Neural cell (in vitro differentiated cells): ENCODE results near the gene C17orf75.

Experiments
- CTCF ChIP-seq: fragments of 450-650 bp; IDR thresholded peaks from 2 replicates; pipeline ENCODE4 v1.5.1; 2014; ENCODE audit warnings: antibody characterized with exemption, mild to moderate bottlenecking, moderate library complexity; ENCODE audit not compliant: poor library complexity, severe bottlenecking
- EP300 ChIP-seq: fragments of 450-650 bp; conservative IDR thresholded peaks from 2 replicates; pipeline ENCODE4 v1.6.1; 2014; ENCODE audit warnings: antibody characterized with exemption, mild to moderate bottlenecking, moderate library complexity; ENCODE audit not compliant: poor library complexity, severe bottlenecking
- EZH2 ChIP-seq: fragments of 200-600, 300-800 bp; shearing (Covaris generic), sonication (generic); IDR thresholded peaks from 2 replicates; pipeline ENCODE4 v1.6.1; 2014; ENCODE audit warnings: antibody characterized with exemption, low read length, borderline replicate concordance, mild to moderate bottlenecking; ENCODE audit not compliant: insufficient read depth, poor library complexity, severe bottlenecking
- MXI1 ChIP-seq: fragments of 450-650 bp; conservative IDR thresholded peaks from 2 replicates; pipeline ENCODE4 v1.6.1; 2014; ENCODE audit warnings: antibody characterized with exemption, mild to moderate bottlenecking; ENCODE audit not compliant: poor library complexity, severe bottlenecking
- POLR2AphosphoS5 ChIP-seq: IDR thresholded peaks from 2 replicates; pipeline ENCODE4 v1.6.1; 2012
- RAD21 ChIP-seq: fragments of 450-650 bp; conservative IDR thresholded peaks from 2 replicates; pipeline ENCODE4 v1.6.1; 2014; ENCODE audit warnings: antibody characterized with exemption, mild to moderate bottlenecking, moderate library complexity
- REST ChIP-seq: IDR thresholded peaks from 2 replicates; pipeline ENCODE4 v1.6.1; 2012; ENCODE audit warnings: borderline replicate concordance
- SMC3 ChIP-seq: fragments of 450-650 bp; conservative IDR thresholded peaks from 2 replicates; pipeline ENCODE4 v1.6.1; 2014; ENCODE audit warnings: antibody characterized with exemption, mild to moderate bottlenecking, moderate library complexity; ENCODE audit not compliant: poor library complexity

GRCh38 chr17:32319548-32319905 lies 22.4 kb downstream of the C17orf75 start:
- TF ChIP-seq EZH2 (no peak), CTCF (peak; percentile 74), REST (no peak), POLR2AphosphoS5 (no peak), SMC3 (peak; percentile 67), EP300 (no peak), MXI1 (no peak), RAD21 (peak; percentile 70)
